Femur (tissue), 1 donor: ENCODE data around the gene HBG1.

Experiments used
- DNase-seq: peaks from one replicate; pipeline ENCODE4 v3.0.0-alpha.2; 2017

The HBG1 gene

GRCh38 chr11:5245155-5245554 is 4.5 kb downstream of the HBG1 start:
- DNase-seq: no peak

- DNase-seq: no peak
Observed at GRCh38 chr11:5243816-5244180, 5.9 kb downstream of the HBG1 start.

GRCh38 chr11:5242933-5243815 is 6.5 kb downstream of the HBG1 start:
- DNase-seq: no peak

- no peak for DNase-seq
Observed at GRCh38 chr11:5242208-5242607, 7.4 kb downstream of the HBG1 start.

- no peak for DNase-seq
Observed at GRCh38 chr11:5241458-5241857, 8.2 kb downstream of the HBG1 start.

- DNase-seq: no peak
Observed at GRCh38 chr11:5240458-5240857, 9.2 kb downstream of the HBG1 start.

- DNase-seq: no peak
Observed at GRCh38 chr11:5240056-5240455, 9.6 kb downstream of the HBG1 start.

- no peak for DNase-seq
Observed at GRCh38 chr11:5239046-5239445, 10.6 kb downstream of the HBG1 start.

- no peak for DNase-seq
Observed at GRCh38 chr11:5238486-5238885, 11.2 kb downstream of the HBG1 start.

- DNase-seq: no peak
Observed at GRCh38 chr11:5237420-5237819, 12.2 kb downstream of the HBG1 start.

- no peak for DNase-seq
Observed at GRCh38 chr11:5235364-5236095, 14.1 kb downstream of the HBG1 start.

GRCh38 chr11:5234381-5234834 is 15.2 kb downstream of the HBG1 start, which contains the start of gene HBD:
HBD (minus strand) TSS chr11:5234483; CDS start chr11:5234433, 50 bp downstream.
- no peak for DNase-seq

GRCh38 chr11:5233307-5233706 is 16.4 kb downstream of the HBG1 start:
- no peak for DNase-seq

- no peak for DNase-seq
Observed at GRCh38 chr11:5232821-5233220, 16.8 kb downstream of the HBG1 start.

GRCh38 chr11:5232176-5232575 is 17.5 kb downstream of the HBG1 start:
- DNase-seq: no peak

- no peak for DNase-seq
Observed at GRCh38 chr11:5231111-5231510, 18.5 kb downstream of the HBG1 start.

- DNase-seq: no peak
Observed at GRCh38 chr11:5230266-5230665, 19.4 kb downstream of the HBG1 start.

- no peak for DNase-seq
Observed at GRCh38 chr11:5229796-5230195, 19.9 kb downstream of the HBG1 start.

GRCh38 chr11:5229356-5229755 is 20.3 kb downstream of the HBG1 start:
- DNase-seq: no peak

GRCh38 chr11:5228124-5228523 is 21.5 kb downstream of the HBG1 start:
- no peak for DNase-seq

GRCh38 chr11:5227681-5228080 is 22.0 kb downstream of the HBG1 start:
- DNase-seq: no peak

GRCh38 chr11:5226732-5227310 is 22.8 kb downstream of the HBG1 start, which contains the start of gene HBB:
HBB (minus strand) TSS chr11:5227071; CDS start chr11:5227021, 50 bp downstream.
- no peak for DNase-seq

GRCh38 chr11:5225480-5225871 is 24.2 kb downstream of the HBG1 start:
- peak; percentile 19 for DNase-seq
